ENCODE measurements around the gene NLRP1. TPM values are rescaled to one million over a fixed set of nuclear protein-coding genes. Genes with fewer than 3 reads are reported as not detected.

Gene NLRP1
- total RNA-seq, 1 donor from 2014 or later: 48.1 TPM

- Histone ChIP-seq H3K27ac (ENCODE audit: low read depth, low read length) (no peak overlapping the region), H2AFZ (ENCODE audit: low read depth, low read length) (no peak overlapping the region), H3K4me3 (ENCODE audit: insufficient read depth, low read depth, low read length) (no peak overlapping the region), H3K27me3 (ENCODE audit: insufficient read depth, low read length) (no peaks in the 10 kb centered on the region), H3K4me2 (ENCODE audit: low read length) (peak overlapping the region; percentile 93), H3K9me3 (ENCODE audit: insufficient read depth, low read depth, low read length) (no peaks in the 10 kb centered on the region), H3K9ac (ENCODE audit: low read length) (no peak overlapping the region), H3K4me1 (ENCODE audit: insufficient read depth, low read length) (peaks cover 5% of the 10 kb centered on the region), H3K79me2 (ENCODE audit: insufficient read depth, low read length) (no peaks in the 10 kb centered on the region), H3K36me3 (ENCODE audit: insufficient read depth, low read length) (no peaks in the 10 kb centered on the region), H4K20me1 (ENCODE audit: insufficient read depth, low read length) (no peaks in the 10 kb centered on the region)
- Mint-ChIP-seq H3K27ac (ENCODE audit: unreplicated experiment) (no peak overlapping the region), H3K4me3 (ENCODE audit: unreplicated experiment) (peak overlapping the region; percentile 79), H3K27me3 (ENCODE audit: low read depth, unreplicated experiment) (peaks cover 19% of the 10 kb centered on the region), H3K4me1 (ENCODE audit: low read depth, unreplicated experiment) (peaks cover 3% of the 10 kb centered on the region), H3K9me3 (ENCODE audit: unreplicated experiment) (peaks cover 3% of the 10 kb centered on the region), H3K36me3 (ENCODE audit: low read depth, unreplicated experiment) (peaks cover 3% of the 10 kb centered on the region)
- no peak for FAIRE-seq
- DNase-seq (ENCODE audit: low read depth): no peak
- TF ChIP-seq EZH2 (IDR thresholded peaks at IDR 0.05; ENCODE audit: insufficient read depth, low read length): no peak
- TF ChIP-seq, protein P1, sequence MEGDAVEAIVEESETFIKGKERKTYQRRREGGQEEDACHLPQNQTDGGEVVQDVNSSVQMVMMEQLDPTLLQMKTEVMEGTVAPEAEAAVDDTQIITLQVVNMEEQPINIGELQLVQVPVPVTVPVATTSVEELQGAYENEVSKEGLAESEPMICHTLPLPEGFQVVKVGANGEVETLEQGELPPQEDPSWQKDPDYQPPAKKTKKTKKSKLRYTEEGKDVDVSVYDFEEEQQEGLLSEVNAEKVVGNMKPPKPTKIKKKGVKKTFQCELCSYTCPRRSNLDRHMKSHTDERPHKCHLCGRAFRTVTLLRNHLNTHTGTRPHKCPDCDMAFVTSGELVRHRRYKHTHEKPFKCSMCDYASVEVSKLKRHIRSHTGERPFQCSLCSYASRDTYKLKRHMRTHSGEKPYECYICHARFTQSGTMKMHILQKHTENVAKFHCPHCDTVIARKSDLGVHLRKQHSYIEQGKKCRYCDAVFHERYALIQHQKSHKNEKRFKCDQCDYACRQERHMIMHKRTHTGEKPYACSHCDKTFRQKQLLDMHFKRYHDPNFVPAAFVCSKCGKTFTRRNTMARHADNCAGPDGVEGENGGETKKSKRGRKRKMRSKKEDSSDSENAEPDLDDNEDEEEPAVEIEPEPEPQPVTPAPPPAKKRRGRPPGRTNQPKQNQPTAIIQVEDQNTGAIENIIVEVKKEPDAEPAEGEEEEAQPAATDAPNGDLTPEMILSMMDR (IDR thresholded peaks at IDR 0.05; ENCODE audit: insufficient read depth, low read depth, low read length): no peak
Measured at GRCh38 chr17:5501685-5502084, 82.6 kb downstream of the NLRP1 start.

DNA sequence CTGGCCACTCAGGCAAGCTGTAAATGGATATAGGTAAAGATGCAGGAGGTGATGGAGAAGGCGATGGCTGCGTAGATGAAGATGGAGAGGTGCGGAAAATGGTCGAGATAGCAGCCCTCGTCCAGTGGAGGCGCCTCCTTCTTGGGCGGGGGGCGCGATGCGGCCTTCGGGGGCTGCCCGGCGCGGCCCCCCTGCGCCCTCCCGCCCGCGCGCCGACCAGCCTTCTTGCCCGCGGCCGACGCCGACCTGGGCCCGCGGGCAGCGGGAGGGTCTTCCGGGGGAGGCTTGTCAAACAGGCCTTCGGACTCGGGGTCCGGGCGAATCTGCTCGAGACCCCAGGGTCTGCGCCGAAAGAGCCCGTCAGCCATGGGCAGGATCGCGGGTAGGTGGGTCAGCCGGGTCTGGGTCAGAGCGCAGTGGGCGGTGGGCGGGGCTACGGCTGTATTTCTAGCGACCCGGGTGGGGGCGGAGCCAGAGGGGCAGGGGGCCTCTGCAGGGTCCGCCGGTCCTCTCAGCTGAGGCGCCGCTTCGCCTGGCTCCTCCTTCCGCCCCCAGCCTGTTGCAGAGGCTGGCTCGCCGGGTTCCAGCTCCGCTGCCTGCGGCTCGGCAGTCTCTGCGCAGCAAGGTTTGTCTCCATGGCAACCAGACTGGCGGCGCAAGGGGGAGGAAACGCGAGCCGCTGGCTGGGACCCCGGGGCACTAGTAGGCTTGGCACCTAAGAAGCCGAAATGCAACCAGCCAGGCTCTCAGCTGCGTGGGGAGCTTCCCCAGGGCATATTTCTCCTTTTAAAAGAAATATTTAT lies 83.5 kb downstream of the NLRP1 start:
- DNase-seq (ENCODE audit: low read depth) (peak; percentile 80), FAIRE-seq (no peak)
- TF ChIP-seq EZH2 (IDR thresholded peaks at IDR 0.05; ENCODE audit: insufficient read depth, low read length): no peak
- TF ChIP-seq, protein P1 (IDR thresholded peaks at IDR 0.05; ENCODE audit: insufficient read depth, low read depth, low read length): no peak
- Histone ChIP-seq H3K9me3 (ENCODE audit: insufficient read depth, low read depth, low read length) (no peaks in the 10 kb centered on the region), H3K27me3 (ENCODE audit: insufficient read depth, low read length) (no peaks in the 10 kb centered on the region), H3K4me3 (ENCODE audit: insufficient read depth, low read depth, low read length) (peak overlapping the region; percentile 74), H3K4me1 (ENCODE audit: insufficient read depth, low read length) (peaks cover 5% of the 10 kb centered on the region), H3K36me3 (ENCODE audit: insufficient read depth, low read length) (no peaks in the 10 kb centered on the region), H4K20me1 (ENCODE audit: insufficient read depth, low read length) (no peaks in the 10 kb centered on the region), H3K9ac (ENCODE audit: low read length) (peak overlapping the region; percentile 81), H3K79me2 (ENCODE audit: insufficient read depth, low read length) (no peaks in the 10 kb centered on the region), H3K27ac (ENCODE audit: low read depth, low read length) (peak overlapping the region; percentile 47), H2AFZ (ENCODE audit: low read depth, low read length) (peak overlapping the region; percentile 87), H3K4me2 (ENCODE audit: low read length) (peak overlapping the region; percentile 93)
- Mint-ChIP-seq H3K27ac (ENCODE audit: unreplicated experiment) (peak overlapping the region; percentile 85), H3K9me3 (ENCODE audit: unreplicated experiment) (peaks cover 5% of the 10 kb centered on the region), H3K36me3 (ENCODE audit: low read depth, unreplicated experiment) (peaks cover 3% of the 10 kb centered on the region), H3K27me3 (ENCODE audit: low read depth, unreplicated experiment) (peaks cover 17% of the 10 kb centered on the region), H3K4me1 (ENCODE audit: low read depth, unreplicated experiment) (peaks cover 3% of the 10 kb centered on the region), H3K4me3 (ENCODE audit: unreplicated experiment) (peak overlapping the region; percentile 94)

GRCh38 chr17:5500247-5500588 lies 84.1 kb downstream of the NLRP1 start:
- no peaks in the 10 kb centered on the region for H3K36me3 ChIP-seq (ENCODE audit: insufficient read depth, low read length)
- H3K4me2 ChIP-seq (ENCODE audit: low read length): peak overlapping the region; percentile 93
- H3K27me3 Mint-ChIP-seq (ENCODE audit: low read depth, unreplicated experiment): peaks cover 17% of the 10 kb centered on the region
- no peaks in the 10 kb centered on the region for H3K9me3 ChIP-seq (ENCODE audit: insufficient read depth, low read depth, low read length)
- H3K4me1 Mint-ChIP-seq (ENCODE audit: low read depth, unreplicated experiment): peaks cover 3% of the 10 kb centered on the region
- H3K27ac Mint-ChIP-seq (ENCODE audit: unreplicated experiment): peak overlapping the region; percentile 85
- peak overlapping the region; percentile 94 for H3K4me3 Mint-ChIP-seq (ENCODE audit: unreplicated experiment)
- H3K27ac ChIP-seq (ENCODE audit: low read depth, low read length): peak overlapping the region; percentile 47
- H3K4me3 ChIP-seq (ENCODE audit: insufficient read depth, low read depth, low read length): peak overlapping the region; percentile 74
- H3K27me3 ChIP-seq (ENCODE audit: insufficient read depth, low read length): no peaks in the 10 kb centered on the region
- H3K4me1 ChIP-seq (ENCODE audit: insufficient read depth, low read length): peaks cover 5% of the 10 kb centered on the region
- H4K20me1 ChIP-seq (ENCODE audit: insufficient read depth, low read length): no peaks in the 10 kb centered on the region
- FAIRE-seq (no peak), DNase-seq (ENCODE audit: low read depth) (no peak)
- H3K9me3 Mint-ChIP-seq (ENCODE audit: unreplicated experiment): peaks cover 10% of the 10 kb centered on the region
- no peak for TF ChIP-seq EZH2 (IDR thresholded peaks at IDR 0.05; ENCODE audit: insufficient read depth, low read length)
- H3K79me2 ChIP-seq (ENCODE audit: insufficient read depth, low read length): no peaks in the 10 kb centered on the region
- peak overlapping the region; percentile 81 for H3K9ac ChIP-seq (ENCODE audit: low read length)
- peak overlapping the region; percentile 87 for H2AFZ ChIP-seq (ENCODE audit: low read depth, low read length)
- H3K36me3 Mint-ChIP-seq (ENCODE audit: low read depth, unreplicated experiment): peaks cover 5% of the 10 kb centered on the region

Measured in astrocyte (in vitro differentiated cells and primary cell).